ENCODE results near the gene ANKRD62.
"Not testable (repeated sequence)": the region's sequence is repeated elsewhere in the genome, so short reads cannot be mapped to it uniquely, and the experiment has no call there.

The ANKRD62 gene

GRCh38 chr18:12121175-12122042, 27.8 kb downstream of the ANKRD62 start:
- no peak overlapping the region for H3K4me3 ChIP-seq (ENCODE audit: low read depth, low read length)
- peak; percentile 25 for DNase-seq (ENCODE audit: low read depth)
- TF ChIP-seq CTCF (conservative IDR thresholded peaks at IDR 0.05; ENCODE audit: low read depth, low read length), result peak; percentile 68

- not testable (repeated sequence) for H3K4me3 ChIP-seq (ENCODE audit: low read depth, low read length); DNase-seq (ENCODE audit: low read depth)
Measured at GRCh38 chr18:12122043-12122389, 28.4 kb downstream of the ANKRD62 start.

- H3K4me3 ChIP-seq (ENCODE audit: low read depth, low read length); DNase-seq (ENCODE audit: low read depth): not testable (repeated sequence)
Measured at GRCh38 chr18:12127647-12128046, 34.0 kb downstream of the ANKRD62 start.

DNA sequence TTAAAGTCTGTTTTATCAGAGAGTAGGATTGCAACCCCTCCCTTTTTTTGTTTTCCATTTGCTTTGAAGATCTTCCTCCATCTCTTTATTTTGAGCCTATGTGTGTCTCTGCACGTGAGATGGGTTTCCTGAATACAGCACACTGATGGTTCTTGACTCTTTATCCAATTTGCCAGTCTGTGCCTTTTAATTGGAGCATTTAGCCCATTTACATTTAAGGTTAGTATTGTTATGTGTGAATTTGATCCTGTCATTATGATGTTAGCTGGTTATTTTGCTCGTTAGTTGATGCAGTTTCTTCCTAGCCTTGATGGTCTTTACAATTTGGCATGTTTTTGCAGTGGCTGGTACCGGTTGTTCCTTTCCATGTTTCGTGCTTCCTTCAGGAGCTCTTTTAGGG, 45.2 kb downstream of the ANKRD62 start:
- not testable (repeated sequence) for H3K4me3 ChIP-seq (ENCODE audit: low read depth, low read length); DNase-seq (ENCODE audit: low read depth)

GRCh38 chr18:12140866-12141265, 47.2 kb downstream of the ANKRD62 start:
- not testable (repeated sequence) for DNase-seq (ENCODE audit: low read depth); H3K4me3 ChIP-seq (ENCODE audit: low read depth, low read length)

DNA sequence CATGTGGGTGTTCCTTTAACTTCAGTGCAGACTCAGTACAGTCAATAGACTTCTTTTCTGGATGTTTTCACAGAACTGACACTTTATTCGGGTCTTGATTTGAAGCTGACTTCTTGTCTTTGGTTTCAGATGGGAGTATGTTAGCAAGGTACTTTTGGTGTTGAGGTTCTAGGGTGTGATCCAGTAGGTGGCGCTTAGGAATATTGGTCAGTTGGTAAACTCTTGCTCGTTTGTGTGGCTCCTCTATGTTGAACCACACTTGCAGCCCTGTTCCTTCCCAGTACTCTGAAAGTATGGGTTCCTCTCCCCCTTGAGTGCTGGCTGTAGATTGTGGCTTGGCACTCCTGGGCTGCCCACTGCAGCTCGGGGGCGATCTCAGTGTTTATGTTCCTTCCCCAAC, 48.1 kb downstream of the ANKRD62 start:
- not testable (repeated sequence) for H3K4me3 ChIP-seq (ENCODE audit: low read depth, low read length); DNase-seq (ENCODE audit: low read depth)

DNA sequence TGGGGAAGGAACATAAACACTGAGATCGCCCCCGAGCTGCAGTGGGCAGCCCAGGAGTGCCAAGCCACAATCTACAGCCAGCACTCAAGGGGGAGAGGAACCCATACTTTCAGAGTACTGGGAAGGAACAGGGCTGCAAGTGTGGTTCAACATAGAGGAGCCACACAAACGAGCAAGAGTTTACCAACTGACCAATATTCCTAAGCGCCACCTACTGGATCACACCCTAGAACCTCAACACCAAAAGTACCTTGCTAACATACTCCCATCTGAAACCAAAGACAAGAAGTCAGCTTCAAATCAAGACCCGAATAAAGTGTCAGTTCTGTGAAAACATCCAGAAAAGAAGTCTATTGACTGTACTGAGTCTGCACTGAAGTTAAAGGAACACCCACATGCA, 55.8 kb downstream of the ANKRD62 start:
- DNase-seq (ENCODE audit: low read depth); H3K4me3 ChIP-seq (ENCODE audit: low read depth, low read length): not testable (repeated sequence)

DNA sequence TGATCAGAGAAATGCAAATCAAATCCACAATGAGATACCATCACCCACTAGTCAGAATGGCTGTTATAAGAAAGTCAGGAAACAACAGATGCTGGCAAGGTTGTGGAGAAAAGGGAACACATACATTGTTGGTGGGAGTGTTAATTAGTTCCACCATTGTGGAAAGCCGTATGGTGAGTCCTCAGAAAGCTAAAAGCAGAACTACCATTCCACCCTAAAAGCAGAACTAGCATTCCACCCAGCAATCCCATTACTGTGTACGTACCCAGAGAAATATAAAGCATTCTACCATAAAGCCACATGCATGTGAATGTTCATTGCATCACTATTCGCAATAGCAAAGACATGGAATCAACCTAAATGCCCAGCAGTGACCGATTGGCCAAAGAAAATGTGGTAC, 60.7 kb downstream of the ANKRD62 start:
- DNase-seq (ENCODE audit: low read depth), result no peak
- no peak overlapping the region for H3K4me3 ChIP-seq (ENCODE audit: low read depth, low read length)
- TF ChIP-seq CTCF (conservative IDR thresholded peaks at IDR 0.05; ENCODE audit: low read depth, low read length), result no peak

- TF ChIP-seq CTCF (conservative IDR thresholded peaks at IDR 0.05; ENCODE audit: low read depth, low read length), result no peak
- no peak overlapping the region for H3K4me3 ChIP-seq (ENCODE audit: low read depth, low read length)
- DNase-seq (ENCODE audit: low read depth), result no peak
Measured at GRCh38 chr18:12155996-12156395, 62.4 kb downstream of the ANKRD62 start.

DNA sequence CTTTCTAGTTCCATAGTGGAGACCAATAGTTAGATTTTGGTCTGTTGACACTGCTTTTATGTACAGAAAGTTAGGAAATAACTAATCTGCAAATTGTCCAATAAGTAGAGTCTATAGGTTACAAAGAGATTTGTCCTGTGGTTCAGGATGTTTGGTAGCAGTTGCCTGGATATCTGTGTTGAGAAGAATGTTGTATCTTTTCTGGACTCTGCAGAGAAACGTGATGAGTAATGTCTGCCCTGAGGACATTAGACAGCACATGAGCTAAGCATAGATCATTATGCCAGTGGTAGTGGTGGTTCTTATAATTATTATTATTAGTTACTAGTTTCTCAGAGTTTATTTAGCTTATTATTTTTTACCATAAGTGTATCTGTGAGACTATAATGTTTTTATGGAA, 65.8 kb downstream of the ANKRD62 start:
- H3K4me3 ChIP-seq (ENCODE audit: low read depth, low read length), result no peak overlapping the region
- TF ChIP-seq CTCF (conservative IDR thresholded peaks at IDR 0.05; ENCODE audit: low read depth, low read length), result no peak
- DNase-seq (ENCODE audit: low read depth), result peak; percentile 74

All from choroid plexus epithelial cell (primary cell).